SKM-1 treated with dmso at 0.1 percent for 144 hours (cell line): ENCODE data around the gene EXOC6B.

Source experiments
- DNase-seq: peaks from one replicate; lab custom pipeline; 2025; ENCODE audit not compliant: unreplicated experiment; lab: John Stamatoyannopoulos, UW

EXOC6B gene

GRCh38 chr2:72825257-72826155 is at the start of gene EXOC6B:
Gene EXOC6B, minus strand, starts transcription at chr2:72826033.
- peak; percentile 60 for DNase-seq

GRCh38 chr2:72871880-72872279 is 46.0 kb upstream of the EXOC6B start:
- no peak for DNase-seq

- DNase-seq = no peak
These were observed 45.2 kb upstream of the EXOC6B start for GRCh38 chr2:72871060-72871459.

GRCh38 chr2:72864500-72864899 is 38.7 kb upstream of the EXOC6B start:
- no peak for DNase-seq

GRCh38 chr2:72863046-72863445 is 37.2 kb upstream of the EXOC6B start:
- DNase-seq = no peak

- DNase-seq = peak; percentile 66
These were observed 36.6 kb upstream of the EXOC6B start for GRCh38 chr2:72862239-72862988.

- no peak for DNase-seq
These were observed 34.0 kb upstream of the EXOC6B start for GRCh38 chr2:72859831-72860262.

GRCh38 chr2:72851333-72851732 is 25.5 kb upstream of the EXOC6B start:
- DNase-seq = no peak

- no peak for DNase-seq
These were observed 23.3 kb upstream of the EXOC6B start for GRCh38 chr2:72849138-72849462.

- DNase-seq = no peak
These were observed 22.8 kb upstream of the EXOC6B start for GRCh38 chr2:72848436-72849137.

GRCh38 chr2:72847534-72848315 is 21.9 kb upstream of the EXOC6B start:
- no peak for DNase-seq

GRCh38 chr2:72846171-72847095 is 20.6 kb upstream of the EXOC6B start:
- DNase-seq = no peak

- no peak for DNase-seq
These were observed 17.5 kb upstream of the EXOC6B start for GRCh38 chr2:72843301-72843700.

- no peak for DNase-seq
These were observed 15.8 kb upstream of the EXOC6B start for GRCh38 chr2:72841462-72842125.

- no peak for DNase-seq
These were observed 14.2 kb upstream of the EXOC6B start for GRCh38 chr2:72840066-72840465.

GRCh38 chr2:72837171-72837570 is 11.3 kb upstream of the EXOC6B start:
- DNase-seq = no peak

GRCh38 chr2:72835403-72835802 is 9.6 kb upstream of the EXOC6B start:
- no peak for DNase-seq

- DNase-seq = no peak
These were observed 8.8 kb upstream of the EXOC6B start for GRCh38 chr2:72834596-72834995.

- peak; percentile 27 for DNase-seq
These were observed 7.4 kb upstream of the EXOC6B start for GRCh38 chr2:72833084-72833714.
